Ramos (cell line): ENCODE data around the gene OTOA.
"Not testable (repeated sequence)": the region's sequence is repeated elsewhere in the genome, so short reads cannot be mapped to it uniquely, and the experiment has no call there.

Source experiments
- in situ Hi-C: fragments of 300-500 bp; cut with MboI; formaldehyde crosslinking; loops from one replicate; pipeline ENCODE4 v1.14.3; 2022; ENCODE audit warnings: low sequenced_read_pairs; ENCODE audit not compliant: unreplicated experiment

OTOA gene

DNA sequence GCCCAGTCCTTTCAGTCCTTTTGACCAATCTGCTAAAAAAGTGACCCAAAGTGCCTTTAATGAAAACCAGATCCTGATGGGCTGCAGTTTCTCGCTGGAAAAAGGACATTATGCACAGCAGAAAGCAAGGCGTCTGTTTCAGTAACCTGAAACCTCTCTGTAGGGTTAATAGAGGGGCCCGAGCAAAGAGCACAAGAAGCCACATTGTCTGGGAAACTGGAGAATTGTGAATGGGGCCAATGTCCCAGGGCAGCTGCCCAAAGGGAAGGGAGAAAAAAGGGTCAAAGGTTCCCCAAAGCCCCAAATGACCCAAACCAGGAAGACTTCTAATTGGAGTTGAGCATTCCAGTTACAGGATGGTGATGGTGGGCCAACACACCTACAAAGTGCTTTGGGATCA is 3.0 kb downstream of the OTOA start:
- in situ Hi-C loops: no loop called here

DNA sequence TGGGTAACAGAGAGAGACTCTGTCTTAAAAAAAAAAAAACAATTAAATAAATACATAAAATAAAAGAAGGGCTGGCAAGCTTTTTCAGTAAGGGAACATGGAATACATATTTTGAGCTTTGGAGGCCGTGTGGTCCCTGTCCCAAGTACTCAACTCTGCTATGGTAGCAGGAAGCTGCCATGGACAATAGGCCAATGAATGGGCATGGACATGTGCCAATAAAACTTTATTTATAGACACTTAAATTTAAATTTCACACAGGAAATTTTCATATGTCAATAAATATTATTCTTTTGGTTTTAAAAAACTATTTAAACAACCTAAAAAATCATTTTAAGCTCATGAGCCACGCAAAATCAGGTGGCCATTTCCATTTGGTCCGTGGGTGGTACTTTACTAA is 3.8 kb downstream of the OTOA start:
- in situ Hi-C loops: no loop called here

DNA sequence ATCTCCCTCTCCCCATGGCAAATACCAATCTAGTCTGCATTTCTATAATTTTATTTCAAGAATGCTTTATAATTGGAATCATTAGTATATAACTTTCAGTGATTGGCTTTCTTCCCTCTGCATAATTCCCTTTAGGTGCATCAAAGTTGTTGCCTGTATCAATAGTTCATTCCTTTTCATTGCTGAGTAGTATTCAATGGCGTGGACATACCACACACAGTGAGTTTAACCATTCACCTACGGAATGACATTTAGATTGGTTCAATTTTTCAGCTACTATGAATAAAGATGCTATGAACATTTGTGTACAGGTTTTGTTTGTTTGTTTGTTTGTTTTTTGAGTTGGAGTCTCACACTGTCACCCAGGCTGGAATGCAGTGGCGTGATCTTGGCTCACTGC is 9.7 kb downstream of the OTOA start:
- in situ Hi-C loops: no loop called here

DNA sequence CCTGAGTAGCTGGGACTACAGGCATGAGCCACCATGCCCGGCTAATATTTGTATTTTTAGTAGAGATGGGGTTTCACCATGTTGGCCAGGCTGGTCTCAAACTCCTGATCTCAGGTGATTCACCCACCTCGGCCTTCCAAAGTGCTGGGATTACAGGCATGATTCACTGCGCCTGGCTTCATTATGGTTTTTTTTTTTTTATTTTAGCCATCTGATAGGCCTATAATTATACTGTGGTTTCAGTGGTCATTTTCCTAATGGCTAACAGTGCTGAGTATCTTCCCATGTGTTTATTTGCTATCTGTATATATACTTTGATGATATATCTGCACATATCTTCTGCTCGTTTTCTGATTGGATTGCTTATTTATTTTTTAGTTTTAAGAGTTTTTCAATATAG is 10.7 kb downstream of the OTOA start:
- in situ Hi-C loops: not testable (repeated sequence)

DNA sequence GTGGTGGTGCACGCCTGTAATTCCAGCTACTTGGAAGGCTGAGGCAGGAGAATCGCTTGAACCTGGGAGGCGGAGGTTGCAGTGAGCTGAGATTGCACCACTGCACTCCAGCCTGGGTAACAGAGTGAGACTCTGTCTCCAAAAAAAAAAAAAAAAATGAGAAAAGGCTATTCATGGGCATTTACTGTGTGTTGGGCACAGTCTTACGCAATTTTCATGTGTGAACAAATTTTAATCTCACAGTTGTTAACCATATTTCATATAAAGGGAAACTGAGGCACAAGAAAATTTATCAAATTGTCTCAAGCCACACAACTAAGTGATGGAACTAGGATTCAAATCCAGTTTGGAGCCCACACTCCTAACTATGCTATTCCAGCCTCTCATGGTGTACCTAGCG is 16.9 kb downstream of the OTOA start:
- in situ Hi-C loops: not testable (repeated sequence)

DNA sequence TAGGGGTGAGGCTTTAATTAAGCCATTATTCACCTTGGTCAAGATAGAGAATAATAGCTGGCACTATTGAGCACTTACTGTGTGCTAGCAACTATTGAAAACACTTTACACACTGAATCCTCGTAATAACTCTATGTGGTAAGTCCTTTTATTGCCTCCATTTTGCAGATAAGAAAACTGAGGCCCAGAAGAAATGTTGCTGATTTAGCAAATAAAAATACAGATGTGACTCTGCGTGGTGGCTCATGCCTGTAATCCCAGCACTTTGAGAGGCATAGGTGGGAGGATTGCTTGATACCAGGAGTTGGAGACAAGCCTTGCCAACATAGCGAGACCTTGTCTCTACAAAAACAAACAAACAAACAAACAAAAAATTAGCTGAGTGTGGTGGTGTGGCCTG is 19.4 kb downstream of the OTOA start:
- in situ Hi-C loops: no loop called here

DNA sequence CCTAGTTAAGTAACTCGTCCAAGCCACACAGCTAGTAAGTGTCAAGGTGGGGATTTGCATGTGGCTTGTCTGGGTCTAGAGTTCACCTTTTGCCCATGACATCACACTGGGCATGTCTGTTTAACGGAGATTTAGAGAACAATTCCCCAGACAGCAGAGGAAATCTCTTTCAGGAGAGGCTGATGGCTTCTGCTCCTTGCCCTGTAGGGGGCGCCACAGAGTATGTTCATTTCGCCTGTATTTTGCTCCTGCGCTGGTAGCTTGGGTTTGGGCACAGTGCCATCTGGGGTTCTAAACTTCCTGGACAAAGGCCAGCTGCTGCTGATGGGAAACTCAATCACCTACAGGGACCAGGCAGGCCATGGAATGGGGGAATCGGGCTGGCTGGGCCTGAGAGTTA is 20.4 kb downstream of the OTOA start:
- in situ Hi-C loops: no loop called here

DNA sequence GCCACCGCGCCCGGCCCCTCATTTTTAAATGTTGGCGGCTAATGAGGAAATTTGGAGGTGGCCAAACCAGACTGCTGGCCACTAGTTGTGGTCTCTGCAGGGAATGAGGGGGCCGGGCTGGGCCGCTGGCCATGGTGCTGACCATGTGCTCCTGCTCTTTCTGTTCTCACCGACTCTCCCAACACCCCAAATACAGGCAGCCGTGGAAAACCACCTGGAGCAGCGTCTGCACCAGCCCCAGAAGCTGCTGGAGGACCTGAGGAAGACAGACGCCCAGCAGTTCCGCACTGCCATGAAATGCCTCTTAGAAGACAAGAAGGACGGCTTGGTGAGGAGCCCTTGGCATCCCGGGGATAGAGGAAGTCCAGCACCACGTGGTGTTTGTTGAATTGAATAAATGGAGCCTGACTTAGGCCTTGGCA is 21.3 kb downstream of the OTOA start:
- in situ Hi-C loops: no loop called here

DNA sequence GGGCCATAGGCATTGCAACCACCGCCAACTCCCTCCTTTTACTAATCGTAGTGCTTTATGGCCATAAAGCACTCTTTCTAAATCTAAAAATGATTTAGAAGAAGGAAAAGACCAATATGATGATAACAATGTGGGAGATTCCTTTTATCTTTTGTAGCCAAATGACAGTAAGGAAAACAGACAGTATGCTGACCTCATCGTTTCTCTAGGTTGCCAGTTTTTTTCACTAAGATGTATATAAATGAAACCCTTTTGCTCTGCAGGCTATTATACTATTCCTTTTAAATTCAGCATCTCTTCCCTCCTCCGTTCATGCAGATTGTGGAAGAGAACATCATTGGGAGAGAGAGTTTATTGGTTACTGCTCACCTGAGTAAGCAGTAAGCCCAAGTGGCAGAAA is 25.3 kb downstream of the OTOA start:
- in situ Hi-C loops: no loop called here

DNA sequence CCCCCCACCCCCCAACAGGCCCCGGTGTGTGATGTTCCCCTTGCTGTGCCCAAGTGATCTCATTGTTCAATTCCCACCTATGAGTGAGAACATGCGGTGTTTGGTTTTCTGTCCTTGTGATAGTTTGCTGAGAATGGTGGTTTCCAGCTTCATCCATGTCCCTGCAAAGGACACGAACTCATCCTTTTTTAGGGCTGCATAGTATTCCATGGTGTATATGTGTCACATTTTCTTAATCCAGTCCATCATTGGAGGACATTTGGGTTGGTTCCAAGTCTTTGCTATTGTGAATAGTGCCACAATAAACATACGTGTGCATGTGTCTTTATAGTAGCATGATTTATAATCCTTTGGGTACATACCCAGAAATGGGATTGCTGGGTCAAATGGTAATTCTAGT is 27.2 kb downstream of the OTOA start:
- in situ Hi-C loops: not testable (repeated sequence)

DNA sequence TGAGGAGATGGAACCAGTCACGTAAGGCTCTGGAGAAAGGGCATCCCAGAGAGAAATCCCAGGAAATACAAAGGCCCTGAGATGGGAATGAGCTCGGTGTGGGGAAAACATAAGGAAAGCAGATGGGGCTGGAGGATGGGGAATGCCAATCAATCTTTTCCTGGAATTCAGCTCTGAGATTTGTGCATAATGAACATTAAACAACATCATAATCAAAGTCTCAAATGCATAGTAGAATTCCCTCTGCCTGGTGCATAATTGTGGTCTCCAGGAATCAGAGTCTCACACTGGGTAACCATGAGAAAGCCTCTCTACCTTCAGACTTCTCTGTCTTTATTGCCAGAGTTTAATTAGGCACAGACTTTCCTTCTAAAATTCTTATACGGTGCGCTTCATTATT is 30.8 kb downstream of the OTOA start:
- in situ Hi-C loops: no loop called here

DNA sequence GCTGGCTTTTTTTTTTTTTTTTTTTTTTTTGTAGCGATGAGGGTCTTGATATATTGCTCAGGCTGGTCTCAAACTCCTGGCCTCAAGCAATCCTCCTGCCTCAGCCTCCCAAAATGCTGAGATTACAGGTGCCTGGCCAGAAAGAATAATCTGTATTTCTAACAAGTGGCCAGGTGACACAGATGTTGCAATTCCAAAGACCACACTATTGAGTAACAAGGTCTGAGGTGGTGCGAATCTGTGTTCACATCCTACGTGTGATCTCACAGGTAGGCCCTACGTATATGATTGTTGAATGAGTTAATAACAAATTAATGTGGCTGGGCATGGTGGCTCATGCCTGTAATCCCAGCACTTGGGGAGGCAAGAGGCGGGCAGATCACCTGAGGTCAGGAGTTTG is 33.3 kb downstream of the OTOA start:
- in situ Hi-C loops: no loop called here

DNA sequence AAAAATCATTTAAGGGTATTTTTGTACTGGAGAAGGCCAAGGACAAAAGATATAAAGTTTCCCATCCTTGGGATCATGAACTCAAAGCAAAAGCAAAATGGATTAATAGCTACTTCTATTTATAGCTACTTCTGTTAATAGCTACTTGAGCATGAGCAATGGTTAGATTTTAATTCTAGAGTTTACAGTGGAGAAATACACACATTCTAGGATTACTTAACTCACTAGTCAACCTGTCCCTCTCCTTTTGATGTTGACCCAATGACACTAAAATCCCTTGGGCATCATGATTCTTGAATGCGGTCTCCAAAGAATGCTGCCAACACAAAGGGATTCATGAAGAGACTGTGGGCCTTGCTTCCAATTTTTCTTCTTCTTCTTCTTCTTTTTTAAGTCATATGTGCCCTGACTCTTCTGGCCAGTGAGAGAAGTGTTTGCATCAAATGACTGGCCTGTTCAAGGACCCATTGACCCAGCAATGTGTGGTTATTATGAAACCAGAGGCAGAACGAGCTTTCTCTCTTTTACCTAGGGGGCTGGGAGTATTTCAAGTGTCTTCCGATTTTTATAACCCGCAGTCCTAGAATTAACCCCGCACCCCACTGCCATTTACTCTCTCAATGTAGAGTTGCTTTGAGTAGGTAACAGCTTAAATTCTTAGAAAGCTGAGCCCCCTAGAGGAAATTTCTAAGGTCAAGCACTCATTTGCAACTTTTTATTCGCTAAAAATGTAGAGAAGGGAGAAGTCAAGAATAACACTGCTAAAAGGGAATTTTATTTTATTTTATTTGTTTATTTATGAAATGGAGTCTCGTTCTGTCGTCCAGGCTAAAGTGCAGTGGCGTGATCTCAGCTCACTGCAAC is 34.6 kb downstream of the OTOA start:
- in situ Hi-C loops: no loop called here

DNA sequence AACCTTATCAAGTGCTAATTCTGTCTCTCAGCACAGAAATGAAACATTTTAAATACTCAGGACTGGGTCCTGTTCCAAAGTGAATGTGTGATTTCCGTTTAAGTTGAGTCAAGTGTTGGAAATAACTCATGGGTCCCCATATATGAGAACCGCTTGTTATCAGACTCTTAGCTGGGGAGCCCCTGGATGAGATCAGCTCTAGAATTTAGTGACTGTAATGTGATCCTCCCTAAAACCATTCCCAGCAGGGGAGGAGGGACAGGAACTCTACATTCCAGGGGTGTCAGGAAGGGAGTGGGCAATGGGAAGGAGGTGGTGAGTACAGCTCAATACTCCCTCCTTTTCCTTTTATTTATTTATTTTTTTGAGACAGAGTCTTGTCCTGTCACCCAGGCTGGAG is 37.5 kb downstream of the OTOA start:
- in situ Hi-C loops: no loop called here

DNA sequence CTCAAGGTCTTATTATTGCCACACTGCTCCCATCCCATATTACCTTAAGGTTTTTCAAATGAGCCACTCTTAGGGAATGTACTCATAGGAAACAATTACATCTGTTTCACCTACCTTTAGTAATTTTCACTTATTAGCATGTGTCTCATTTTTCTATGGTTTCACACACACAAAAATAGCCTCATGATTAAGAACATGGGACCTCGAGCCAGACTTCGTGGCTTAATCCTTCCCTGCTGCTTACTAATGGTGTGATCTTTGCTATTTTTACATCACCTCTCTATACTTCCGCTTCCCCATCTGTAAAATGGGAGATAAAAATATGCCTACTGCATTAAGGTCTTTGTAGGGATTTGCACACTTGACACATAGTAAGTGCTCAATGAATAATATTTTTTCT is 38.5 kb downstream of the OTOA start:
- in situ Hi-C loops: no loop called here

DNA sequence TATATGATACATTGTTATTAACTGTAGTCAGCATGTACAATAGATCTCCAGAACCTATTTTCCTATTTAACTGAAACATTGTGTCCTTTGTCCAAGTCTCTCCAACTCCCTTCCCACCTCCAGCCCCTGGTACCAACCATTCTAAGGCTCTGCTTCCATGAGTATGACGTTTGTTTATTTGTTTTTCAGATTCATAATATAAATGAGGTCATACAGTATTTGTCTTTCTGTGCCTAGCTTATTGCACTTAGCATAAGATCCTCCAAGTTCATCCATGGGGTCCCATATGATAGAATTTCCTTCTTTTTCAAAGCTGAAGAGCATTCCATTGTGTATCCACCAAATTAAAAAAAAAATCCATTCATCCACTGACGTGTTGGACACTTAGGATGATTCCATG is 39.4 kb downstream of the OTOA start:
- in situ Hi-C loops: no loop called here

DNA sequence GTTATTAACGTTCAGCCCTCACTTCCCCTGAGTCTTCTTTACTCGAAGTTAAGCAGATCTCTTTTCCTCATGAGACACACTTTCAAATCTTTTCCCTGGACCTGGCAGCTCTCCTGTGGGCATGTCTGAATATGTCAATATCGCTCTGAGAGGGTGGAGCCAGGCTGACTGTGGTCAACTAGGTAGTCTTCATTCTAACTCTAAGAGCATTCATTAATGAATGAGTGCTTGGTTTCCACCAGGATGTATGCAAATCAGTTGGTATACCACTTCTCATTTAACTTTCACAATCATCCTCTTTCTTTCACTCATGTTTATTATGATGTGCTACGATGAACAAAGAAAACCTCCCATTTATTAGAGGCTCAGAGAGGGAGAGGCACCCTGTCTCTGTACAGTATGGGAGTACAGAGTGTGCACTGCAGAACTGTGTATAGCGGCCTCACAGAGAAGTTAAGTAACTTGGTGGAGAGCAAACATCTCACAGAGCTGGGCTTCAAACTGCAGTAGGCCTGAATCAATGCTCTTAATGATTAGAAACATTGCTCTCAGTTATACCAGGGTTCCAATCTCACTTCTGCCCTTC is 39.9 kb downstream of the OTOA start:
- in situ Hi-C loops: no loop called here

DNA sequence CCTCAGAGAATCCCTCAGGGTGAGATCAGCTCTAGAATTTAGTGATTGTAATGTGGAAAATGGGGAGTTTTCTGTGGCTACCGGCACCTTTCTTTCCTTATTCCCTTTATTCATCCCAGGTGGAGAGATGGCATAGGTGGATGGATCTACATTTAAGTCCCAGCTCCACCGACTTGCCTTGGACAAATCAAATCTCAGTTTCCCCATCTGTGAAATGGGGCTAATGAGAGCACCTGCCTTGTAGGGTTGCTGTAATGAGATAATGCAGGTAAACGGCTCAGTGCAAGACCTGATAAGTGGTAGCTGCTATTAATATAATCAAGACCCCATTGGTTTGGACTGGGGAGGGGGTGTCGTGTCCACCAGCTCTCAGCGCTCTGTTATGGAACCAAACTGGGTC is 40.5 kb downstream of the OTOA start:
- in situ Hi-C loops: no loop called here

DNA sequence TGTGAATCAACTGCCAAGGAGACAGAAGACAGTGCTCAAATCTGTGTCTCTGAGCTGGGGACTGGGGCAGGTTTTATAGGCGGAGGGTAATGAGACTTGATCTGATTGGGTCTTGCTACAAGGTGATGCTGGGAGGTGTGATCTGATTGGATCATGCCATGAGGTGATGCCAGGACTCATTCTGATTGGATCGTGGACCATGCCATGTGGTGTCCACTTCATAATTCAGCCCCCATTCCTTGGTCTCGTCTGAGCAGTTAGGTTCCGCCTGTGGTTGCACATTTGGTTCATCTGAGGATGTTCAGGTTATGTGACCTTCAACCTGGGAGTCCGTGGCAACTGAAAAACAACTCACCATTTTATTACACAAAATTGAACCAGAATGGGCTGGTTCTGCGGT is 41.0 kb downstream of the OTOA start:
- in situ Hi-C loops: no loop called here

DNA sequence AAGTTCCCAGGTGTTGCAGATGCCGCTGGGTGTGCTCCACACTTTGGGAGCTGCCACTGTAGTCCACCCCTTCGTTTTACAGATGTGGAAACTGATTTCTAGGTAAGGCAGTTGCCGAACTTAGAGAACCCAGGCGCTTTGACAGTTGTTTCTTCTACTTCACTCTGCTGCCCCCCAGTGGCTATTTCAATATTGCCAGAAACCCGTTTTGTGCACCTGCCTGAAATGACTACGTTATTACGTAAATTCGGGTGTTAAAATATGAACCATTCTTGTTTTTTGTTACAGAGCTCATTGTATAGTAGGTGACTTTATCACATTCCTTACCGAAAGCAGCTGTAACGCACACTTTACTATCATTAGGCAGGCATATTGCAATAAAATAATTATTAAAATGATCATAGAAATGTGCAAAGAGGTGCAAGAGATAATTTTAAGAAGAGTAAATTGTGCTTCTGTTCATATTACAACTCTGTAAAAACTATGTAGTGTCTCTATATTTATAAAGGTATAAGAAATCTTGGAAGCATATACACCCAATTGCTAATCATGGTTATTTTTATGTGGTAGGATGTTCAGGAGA is 44.9 kb downstream of the OTOA start:
- in situ Hi-C loops: no loop called here

DNA sequence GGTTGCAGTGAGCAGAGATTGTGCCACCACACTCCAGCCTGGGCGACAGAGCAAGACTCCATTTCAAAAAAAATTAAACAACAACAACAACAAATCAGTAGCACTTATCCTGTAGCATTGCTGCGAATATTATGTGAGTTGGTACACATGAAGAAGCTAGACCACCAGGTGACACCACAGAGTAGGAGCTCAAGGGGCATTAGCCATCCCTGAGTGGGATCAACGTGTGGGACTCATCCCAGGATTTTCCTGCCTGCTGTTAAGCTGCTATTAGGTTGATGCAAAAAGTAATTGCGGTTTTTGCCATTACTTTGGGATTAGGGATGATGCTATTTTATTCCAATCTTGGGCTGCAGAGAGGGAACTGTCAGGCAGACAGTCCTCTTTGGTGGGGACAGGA is 47.2 kb downstream of the OTOA start:
- in situ Hi-C loops: loop anchor here (5.0 kb wide), 1 partner anchor 129 kb away; no protein-coding TSS in a partner anchor
